Central memory CD8-positive, alpha-beta T cell (primary cell): ENCODE measurements around the gene ZC3HAV1.
"Not testable (repeated sequence)": the region's sequence is repeated elsewhere in the genome, so short reads cannot be mapped to it uniquely, and the experiment has no call there.

Experiments
- ATAC-seq: fragments of 150-1000 bp; cut with Tn5 transposase; replicated peaks from 2 replicates; pipeline ENCODE4 v1.10.0; 2022; ENCODE audit warnings: mild to moderate bottlenecking, moderate FRiP score, moderate number of reproducible peaks; ENCODE audit not compliant: poor library complexity, severe bottlenecking; ENCODE audit errors: extremely low read depth
- DNase-seq, 2 donors: peaks; one replicate each; pipeline ENCODE4 v3.0.0; 2021; ENCODE audit warnings: low spot score in 2 of 2
- H3K27ac Mint-ChIP-seq: one replicate; pipeline ENCODE4 v1.8.0; 2022; ENCODE audit warnings: low read depth, mild to moderate bottlenecking, moderate library complexity, mixed read lengths
- H3K27me3 Mint-ChIP-seq: one replicate; pipeline ENCODE4 v1.8.0; 2022; ENCODE audit warnings: mixed read lengths
- H3K36me3 Mint-ChIP-seq: one replicate; pipeline ENCODE4 v1.8.0; 2022; ENCODE audit warnings: mild to moderate bottlenecking, moderate library complexity, mixed read lengths; ENCODE audit not compliant: insufficient read depth
- H3K4me1 Mint-ChIP-seq: one replicate; pipeline ENCODE4 v1.8.0; 2022; ENCODE audit warnings: mixed read lengths
- H3K4me3 Mint-ChIP-seq: one replicate; pipeline ENCODE4 v1.8.0; 2022; ENCODE audit warnings: mild to moderate bottlenecking, moderate library complexity, mixed read lengths
- H3K9me3 Mint-ChIP-seq: one replicate; pipeline ENCODE4 v1.8.0; 2022; ENCODE audit warnings: mixed read lengths

ZC3HAV1 gene

DNA sequence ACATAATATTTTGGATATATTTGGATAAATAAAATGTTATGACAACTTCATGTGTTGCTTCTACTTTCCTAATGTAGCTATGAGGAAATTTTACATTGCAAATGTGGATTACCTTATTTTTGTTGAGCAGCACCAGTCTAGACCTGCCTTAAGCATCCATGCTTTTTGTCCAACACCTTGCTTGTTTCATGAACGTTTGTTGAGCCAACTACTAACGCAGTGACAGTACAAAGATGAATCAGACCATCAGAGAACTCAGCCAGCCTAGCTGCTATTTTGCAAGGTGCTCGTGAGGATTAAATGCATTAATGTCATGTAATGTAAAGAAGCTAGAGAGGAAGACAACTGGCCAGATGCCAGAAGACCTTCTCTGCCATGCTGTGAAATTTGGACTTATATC lies 72.6 kb downstream of the ZC3HAV1 start:
- H3K27me3 Mint-ChIP-seq: no peaks in the 10 kb centered on the region
- H3K4me3 Mint-ChIP-seq: peak overlapping the region; percentile 72
- H3K36me3 Mint-ChIP-seq: peaks cover 7% of the 10 kb centered on the region
- H3K9me3 Mint-ChIP-seq: no peaks in the 10 kb centered on the region
- ATAC-seq: no peak
- no peak for DNase-seq
- peaks cover 23% of the 10 kb centered on the region for H3K4me1 Mint-ChIP-seq
- H3K27ac Mint-ChIP-seq: no peak overlapping the region

DNA sequence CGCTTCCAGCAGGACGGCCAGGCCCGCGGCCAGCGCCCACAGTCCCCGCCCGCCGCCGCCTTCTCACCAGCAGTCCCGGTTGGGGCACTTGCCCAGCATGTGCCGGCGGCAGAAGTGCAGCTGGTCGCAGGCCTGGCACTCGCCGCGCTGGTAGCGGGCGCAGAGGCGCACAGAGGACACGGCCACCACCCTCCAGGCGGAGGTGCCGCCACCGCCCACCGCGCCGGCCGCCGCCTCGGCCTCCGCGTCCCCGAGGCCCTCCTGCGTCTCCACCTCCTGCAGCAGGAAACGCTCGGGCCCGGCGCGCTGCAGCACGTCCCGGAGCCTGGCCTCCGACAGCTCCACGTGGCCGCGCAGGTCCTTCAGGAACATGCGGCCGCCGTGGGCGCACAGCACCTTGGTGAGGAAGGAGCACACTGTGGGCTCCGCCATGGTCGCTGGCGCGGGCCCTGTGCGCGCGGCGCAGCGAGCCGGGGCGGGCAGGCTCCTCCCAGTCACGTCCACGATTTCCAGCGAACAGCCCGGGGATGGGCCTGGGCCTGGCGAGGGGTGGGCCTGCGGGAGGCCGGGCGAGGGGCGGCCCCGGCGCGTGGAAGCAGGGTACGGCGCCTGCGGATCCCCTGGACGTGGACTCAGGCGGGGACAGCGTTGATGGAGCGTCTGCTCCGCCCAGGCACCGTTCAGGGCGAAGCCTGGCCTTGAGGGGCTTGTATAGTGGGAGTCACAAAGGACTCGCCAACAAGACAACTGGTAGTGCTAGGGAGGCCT lies 73.8 kb downstream of the ZC3HAV1 start, which contains the start of gene ZC3HAV1L:
Gene ZC3HAV1L (minus strand): TSS at position 457 of the 768 bp plus-strand sequence. CDS start 25 bp downstream, at position 432.
- Mint-ChIP-seq H3K27me3 (no peaks in the 10 kb centered on the region), H3K36me3 (peaks cover 6% of the 10 kb centered on the region), H3K9me3 (no peaks in the 10 kb centered on the region), H3K4me3 (peak within 1 kb of the TSS; percentile 72), H3K27ac (no peak within 1 kb of the TSS), H3K4me1 (peaks cover 13% of the 10 kb centered on the region)
- DNase-seq: peak in 1 of 2 donors; percentile 19
- peak; percentile 58 for ATAC-seq

DNA sequence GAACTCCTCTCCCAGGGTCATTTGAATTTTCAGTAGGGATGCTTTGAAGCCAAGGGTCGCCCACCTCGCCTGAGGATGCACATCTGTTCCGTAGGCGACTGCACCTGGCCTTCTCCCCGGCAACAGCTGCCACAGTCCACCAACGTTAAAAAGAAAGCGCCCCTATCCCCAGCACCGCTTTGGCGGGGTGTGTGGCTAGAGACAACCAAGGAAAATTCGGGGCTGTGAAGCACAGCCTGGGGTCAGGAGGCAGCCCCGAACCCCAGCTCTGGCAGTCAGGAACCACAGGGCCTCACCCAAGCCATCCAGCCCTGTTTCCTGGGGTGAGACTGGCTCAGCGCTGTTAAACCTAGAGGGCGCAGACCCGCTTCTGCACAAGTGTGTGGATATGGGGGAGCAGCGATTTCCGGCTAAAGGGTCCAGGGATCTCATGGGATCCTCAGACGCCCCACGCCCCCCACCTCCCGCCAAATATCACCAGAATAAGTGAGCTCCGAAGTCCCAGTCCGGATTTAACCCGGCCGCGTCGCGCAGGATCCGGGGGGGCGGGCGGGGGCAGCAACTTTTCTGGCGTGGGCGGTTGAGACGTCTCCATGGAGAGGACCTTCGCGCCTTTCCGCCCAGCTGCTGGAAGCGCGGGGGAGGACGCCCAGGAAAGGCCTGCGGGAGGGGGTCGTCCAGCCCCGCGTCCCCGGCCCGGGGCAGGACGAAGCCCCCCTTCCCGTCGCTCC lies 74.5 kb downstream of the ZC3HAV1 start:
- no peak overlapping the region for H3K27ac Mint-ChIP-seq
- peaks cover 6% of the 10 kb centered on the region for H3K36me3 Mint-ChIP-seq
- H3K27me3 Mint-ChIP-seq: no peaks in the 10 kb centered on the region
- ATAC-seq (peak; percentile 53), DNase-seq (no peak)
- H3K9me3 Mint-ChIP-seq: no peaks in the 10 kb centered on the region
- H3K4me3 Mint-ChIP-seq: peak overlapping the region; percentile 72
- peaks cover 12% of the 10 kb centered on the region for H3K4me1 Mint-ChIP-seq

DNA sequence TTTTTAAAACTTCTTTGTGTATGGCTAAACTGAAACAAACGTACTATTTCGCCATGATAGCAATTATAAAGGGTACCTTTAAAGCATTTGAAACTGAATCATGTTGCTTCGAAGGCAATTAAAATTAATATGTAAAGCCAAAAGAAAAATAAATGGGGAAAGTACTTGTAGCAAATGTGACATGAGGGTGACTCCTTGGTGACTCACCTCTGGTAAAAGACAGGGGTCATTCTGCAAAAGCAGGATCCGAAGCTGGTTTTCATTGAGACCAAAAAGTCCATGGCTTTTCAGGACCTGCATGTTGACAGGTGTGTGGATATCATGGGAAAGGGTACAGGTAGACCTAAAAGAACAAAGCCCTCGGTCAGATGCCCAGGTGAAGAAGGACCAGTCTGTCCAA lies 75.2 kb downstream of the ZC3HAV1 start:
- Mint-ChIP-seq H3K27me3 (no peaks in the 10 kb centered on the region), H3K9me3 (no peaks in the 10 kb centered on the region), H3K4me1 (peaks cover 6% of the 10 kb centered on the region), H3K36me3 (peaks cover 6% of the 10 kb centered on the region), H3K27ac (no peak overlapping the region), H3K4me3 (peak overlapping the region; percentile 72)
- no peak for DNase-seq
- no peak for ATAC-seq

DNA sequence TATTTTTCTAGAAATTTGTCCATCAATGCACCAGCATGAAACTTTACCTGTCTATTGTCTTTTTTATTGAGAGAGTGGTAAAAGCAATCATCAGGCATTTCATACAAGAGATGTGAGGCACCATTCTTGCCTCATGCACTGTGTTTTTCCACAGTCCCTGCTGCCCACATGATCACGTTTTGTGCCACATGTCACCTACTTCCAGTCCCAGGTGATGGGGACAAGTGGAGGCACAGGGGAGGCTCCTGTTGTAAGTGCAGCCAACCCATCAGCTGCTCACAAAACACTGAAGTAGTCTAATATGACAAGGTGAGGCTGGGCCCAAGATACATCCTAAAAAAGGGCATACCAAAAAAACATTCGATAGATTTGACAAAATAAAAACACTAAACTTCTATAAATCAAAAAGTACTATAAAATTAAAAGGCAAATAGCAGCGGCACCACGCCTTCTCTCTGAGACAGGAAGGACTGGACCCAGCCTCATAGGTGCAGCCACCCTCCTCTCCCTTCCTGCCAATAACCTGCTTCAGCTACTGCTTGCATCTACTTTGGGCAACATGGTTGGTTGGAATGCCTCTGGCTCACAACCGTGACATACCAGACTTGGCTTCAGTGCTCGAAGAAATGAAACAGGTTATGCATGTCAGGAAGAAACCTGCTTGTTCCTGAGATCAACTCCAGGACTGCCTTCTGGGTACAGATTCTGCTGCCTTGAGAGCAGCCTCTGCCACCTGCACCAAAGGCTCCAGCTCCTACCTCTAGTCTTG lies 76.0 kb downstream of the ZC3HAV1 start:
- no peaks in the 10 kb centered on the region for H3K27me3 Mint-ChIP-seq
- ATAC-seq: no peak
- H3K36me3 Mint-ChIP-seq: peaks cover 7% of the 10 kb centered on the region
- H3K27ac Mint-ChIP-seq: no peak overlapping the region
- H3K4me1 Mint-ChIP-seq: peaks cover 4% of the 10 kb centered on the region
- H3K9me3 Mint-ChIP-seq: no peaks in the 10 kb centered on the region
- DNase-seq: no peak
- no peak overlapping the region for H3K4me3 Mint-ChIP-seq

GRCh38 chr7:139032473-139032872 lies 77.0 kb downstream of the ZC3HAV1 start:
- no peak for ATAC-seq
- Mint-ChIP-seq H3K4me3 (no peak overlapping the region), H3K9me3 (no peaks in the 10 kb centered on the region), H3K27ac (no peak overlapping the region), H3K27me3 (no peaks in the 10 kb centered on the region), H3K4me1 (peaks cover 4% of the 10 kb centered on the region), H3K36me3 (peaks cover 10% of the 10 kb centered on the region)
- DNase-seq: no peak

DNA sequence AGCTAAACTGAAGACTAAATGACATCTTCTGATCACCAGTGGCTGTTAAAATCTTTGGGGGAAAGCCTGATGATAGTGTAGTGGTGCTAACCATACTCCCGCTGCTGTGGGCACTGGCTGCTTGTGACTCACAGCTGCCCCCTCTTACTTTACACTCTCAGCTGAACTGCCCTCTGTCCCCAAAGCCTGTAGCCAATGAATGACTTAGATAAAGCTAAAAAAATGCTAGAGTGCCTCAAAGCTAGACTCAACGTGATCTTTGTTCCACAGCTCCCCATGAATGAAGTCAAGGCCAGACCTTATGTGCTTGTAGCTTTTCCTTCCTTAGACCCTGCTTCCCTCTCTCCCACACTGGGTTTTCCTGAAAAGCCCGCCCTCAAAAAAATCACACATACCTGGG lies 80.2 kb downstream of the ZC3HAV1 start:
- peaks cover 9% of the 10 kb centered on the region for H3K36me3 Mint-ChIP-seq
- no peak overlapping the region for H3K4me3 Mint-ChIP-seq
- H3K27ac Mint-ChIP-seq: no peak overlapping the region
- no peaks in the 10 kb centered on the region for H3K9me3 Mint-ChIP-seq
- ATAC-seq (no peak), DNase-seq (no peak)
- H3K27me3 Mint-ChIP-seq: no peaks in the 10 kb centered on the region
- H3K4me1 Mint-ChIP-seq: no peaks in the 10 kb centered on the region

- H3K4me3 Mint-ChIP-seq: no peak overlapping the region
- DNase-seq (no peak), ATAC-seq (no peak)
- peaks cover 10% of the 10 kb centered on the region for H3K36me3 Mint-ChIP-seq
- H3K9me3 Mint-ChIP-seq: no peaks in the 10 kb centered on the region
- no peaks in the 10 kb centered on the region for H3K4me1 Mint-ChIP-seq
- no peaks in the 10 kb centered on the region for H3K27me3 Mint-ChIP-seq
- H3K27ac Mint-ChIP-seq: no peak overlapping the region
Measured at GRCh38 chr7:139026551-139026950, 83.0 kb downstream of the ZC3HAV1 start.

DNA sequence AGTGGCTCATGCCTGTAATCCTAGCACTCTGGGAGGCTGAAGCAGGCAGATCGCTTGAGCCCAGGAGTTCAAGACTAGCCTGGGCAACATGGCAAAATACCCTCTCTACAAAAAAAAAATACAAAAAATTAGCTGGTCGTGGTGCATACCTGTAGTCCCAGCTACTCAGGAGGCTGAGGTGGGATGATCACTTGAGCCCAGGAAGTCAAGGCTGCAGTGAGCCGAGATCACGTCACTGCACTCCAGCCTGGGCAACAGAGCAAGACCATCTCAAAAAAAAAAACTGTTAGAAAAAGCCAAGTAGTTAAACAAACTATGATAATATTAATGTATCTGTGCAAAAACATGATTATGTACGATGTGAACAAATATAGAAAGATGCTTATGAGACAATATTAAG lies 83.7 kb downstream of the ZC3HAV1 start:
- H3K9me3 Mint-ChIP-seq, H3K27me3 Mint-ChIP-seq, H3K4me3 Mint-ChIP-seq, H3K36me3 Mint-ChIP-seq, H3K27ac Mint-ChIP-seq, ATAC-seq, H3K4me1 Mint-ChIP-seq, DNase-seq: not testable (repeated sequence)

GRCh38 chr7:139023076-139023475 lies 86.4 kb downstream of the ZC3HAV1 start:
- Mint-ChIP-seq H3K36me3 (peaks cover 9% of the 10 kb centered on the region), H3K4me3 (no peak overlapping the region), H3K27me3 (no peaks in the 10 kb centered on the region), H3K27ac (no peak overlapping the region), H3K4me1 (no peaks in the 10 kb centered on the region), H3K9me3 (no peaks in the 10 kb centered on the region)
- DNase-seq (no peak), ATAC-seq (no peak)

- no peak overlapping the region for H3K27ac Mint-ChIP-seq
- H3K27me3 Mint-ChIP-seq: no peaks in the 10 kb centered on the region
- DNase-seq (no peak), ATAC-seq (no peak)
- peaks cover 9% of the 10 kb centered on the region for H3K36me3 Mint-ChIP-seq
- H3K4me1 Mint-ChIP-seq: no peaks in the 10 kb centered on the region
- H3K4me3 Mint-ChIP-seq: no peak overlapping the region
- no peaks in the 10 kb centered on the region for H3K9me3 Mint-ChIP-seq
Measured at GRCh38 chr7:139022286-139022685, 87.2 kb downstream of the ZC3HAV1 start.

DNA sequence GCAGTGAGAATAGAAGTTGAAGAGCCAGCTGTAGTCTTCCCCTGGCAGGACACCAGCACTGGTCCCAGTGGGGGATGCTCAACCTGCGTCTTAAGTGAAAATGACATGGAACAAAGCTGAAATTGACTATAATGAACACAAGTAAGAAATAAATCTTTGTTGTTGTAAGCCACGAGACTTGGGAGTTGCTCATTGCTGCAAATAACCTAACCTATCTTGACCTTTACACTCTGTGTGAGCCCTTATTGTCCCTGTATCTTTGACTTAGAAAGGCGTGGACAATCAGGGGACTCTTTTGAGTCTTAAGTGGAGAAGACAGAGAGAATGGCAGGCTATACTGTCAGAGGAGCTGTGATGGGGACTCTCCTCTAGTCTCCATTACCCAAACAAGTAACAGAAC lies 90.6 kb downstream of the ZC3HAV1 start:
- peaks cover 15% of the 10 kb centered on the region for H3K27me3 Mint-ChIP-seq
- H3K4me1 Mint-ChIP-seq: no peaks in the 10 kb centered on the region
- H3K27ac Mint-ChIP-seq: no peak overlapping the region
- no peak for ATAC-seq
- no peaks in the 10 kb centered on the region for H3K9me3 Mint-ChIP-seq
- H3K4me3 Mint-ChIP-seq: no peak overlapping the region
- no peak for DNase-seq
- peaks cover 7% of the 10 kb centered on the region for H3K36me3 Mint-ChIP-seq
